SU-DHL-6 (cell line): ENCODE measurements around the gene SYNPR.

Experiments used
- H2AFZ ChIP-seq: fragments of 200-600 bp; sonication (generic); 2 replicates; pipeline ENCODE4 v1.6.1; 2014; ENCODE audit warnings: low read depth, mild to moderate bottlenecking, moderate library complexity, mixed read lengths, antibody characterized with exemption, low read length; ENCODE audit not compliant: severe bottlenecking
- H3F3A ChIP-seq: fragments of 200-600 bp; shearing (Covaris generic); 2 replicates; pipeline ENCODE4 v1.6.0; 2016; ENCODE audit warnings: antibody characterized with exemption, mild to moderate bottlenecking; ENCODE audit not compliant: insufficient read depth
- H3K27ac ChIP-seq: fragments of 200-600 bp; sonication (generic); 2 replicates; pipeline ENCODE4 v1.5.1; 2016; ENCODE audit warnings: low read depth, mild to moderate bottlenecking, low read length, moderate library complexity, mixed read lengths
- H3K27me3 ChIP-seq: fragments of 200-600 bp; sonication (generic), shearing (Covaris generic); 2 replicates; pipeline ENCODE4 v1.6.0; 2014; ENCODE audit warnings: mild to moderate bottlenecking, low read length
- H3K36me3 ChIP-seq: fragments of 200-600 bp; sonication (generic); 2 replicates; pipeline ENCODE4 v1.6.1; 2014; ENCODE audit warnings: mild to moderate bottlenecking, low read length, mixed read lengths
- H3K4me2 ChIP-seq: fragments of 300-600, 200-600 bp; shearing (Covaris generic), sonication (generic); 2 replicates; pipeline ENCODE4 v1.6.0; 2014; ENCODE audit warnings: low read length, low read depth, mild to moderate bottlenecking; ENCODE audit not compliant: poor library complexity, severe bottlenecking
- H3K4me3 ChIP-seq: fragments of 200-600 bp; sonication (generic); 2 replicates; pipeline ENCODE4 v1.5.1; 2014; ENCODE audit warnings: antibody characterized with exemption, low read length, mild to moderate bottlenecking, mixed read lengths; ENCODE audit not compliant: insufficient read depth, poor library complexity, severe bottlenecking
- H3K79me2 ChIP-seq: fragments of 200-600 bp; sonication (generic); 2 replicates; pipeline ENCODE4 v1.6.1; 2014; ENCODE audit warnings: mild to moderate bottlenecking, low read length, moderate library complexity; ENCODE audit not compliant: insufficient read depth
- H3K9ac ChIP-seq: fragments of 200-600 bp; sonication (generic); 2 replicates; pipeline ENCODE4 v1.7.0; 2014; ENCODE audit warnings: mild to moderate bottlenecking, low read length
- H3K9me2 ChIP-seq: fragments of 200-600 bp; sonication (generic); replicated peaks from 2 replicates; pipeline ENCODE4 v1.6.1; 2014; ENCODE audit warnings: low read length; ENCODE audit not compliant: insufficient read depth
- H3K9me3 ChIP-seq: fragments of 200-600 bp; sonication (generic); 2 replicates; pipeline ENCODE4 v1.6.1; 2014; ENCODE audit warnings: low read length, mixed read lengths; ENCODE audit not compliant: insufficient read depth
- H4K20me1 ChIP-seq: fragments of 200-600 bp; sonication (generic); 2 replicates; pipeline ENCODE4 v1.6.1; 2014; ENCODE audit warnings: low read depth, mild to moderate bottlenecking, antibody characterized with exemption, low read length, moderate library complexity, mixed read lengths
- EZH2phosphoT487 ChIP-seq: fragments of 200-600 bp; sonication (generic), shearing (Covaris generic); conservative IDR thresholded peaks from 2 replicates; pipeline ENCODE4 v1.6.1; 2018; ENCODE audit warnings: mild to moderate bottlenecking, antibody characterized with exemption, low read length, moderate library complexity, mixed read lengths
- TF ChIP-seq, protein P1 (sequence below): fragments of 200-600 bp; sonication (generic); IDR thresholded peaks from one replicate; pipeline ENCODE4 v1.5.1; 2017; ENCODE audit warnings: antibody characterized with exemption, mild to moderate bottlenecking, low read length, moderate library complexity; ENCODE audit not compliant: insufficient read depth, poor library complexity, severe bottlenecking

Gene SYNPR

DNA sequence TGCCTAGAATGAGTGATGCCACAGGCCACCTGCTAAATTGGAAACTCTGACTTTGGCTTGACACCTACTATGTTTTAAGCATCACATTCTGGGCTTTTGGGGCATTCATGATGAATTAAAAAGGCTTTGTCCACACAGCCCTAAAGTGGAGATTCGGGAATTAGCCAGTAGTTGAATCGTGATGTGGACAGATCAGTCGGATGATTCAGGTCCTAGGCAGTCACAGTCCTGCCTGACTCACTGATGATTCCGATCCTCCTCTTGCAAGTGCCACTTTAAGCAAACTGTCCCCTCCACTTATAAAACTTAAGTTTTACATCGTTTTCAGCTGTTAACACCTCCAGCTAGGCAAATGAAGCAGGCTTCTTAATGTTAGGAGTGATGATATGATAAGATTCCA lies 75.3 kb downstream of the SYNPR start:
- no peaks in the 10 kb centered on the region for H3K9me2 ChIP-seq
- H3K9me3 ChIP-seq: no peaks in the 10 kb centered on the region
- H3K9ac ChIP-seq: no peak overlapping the region
- no peak overlapping the region for H2AFZ ChIP-seq
- H3K27me3 ChIP-seq: no peaks in the 10 kb centered on the region
- H3K36me3 ChIP-seq: no peaks in the 10 kb centered on the region
- no peak overlapping the region for H3K4me3 ChIP-seq
- no peak for TF ChIP-seq EZH2phosphoT487
- TF ChIP-seq, protein P1, sequence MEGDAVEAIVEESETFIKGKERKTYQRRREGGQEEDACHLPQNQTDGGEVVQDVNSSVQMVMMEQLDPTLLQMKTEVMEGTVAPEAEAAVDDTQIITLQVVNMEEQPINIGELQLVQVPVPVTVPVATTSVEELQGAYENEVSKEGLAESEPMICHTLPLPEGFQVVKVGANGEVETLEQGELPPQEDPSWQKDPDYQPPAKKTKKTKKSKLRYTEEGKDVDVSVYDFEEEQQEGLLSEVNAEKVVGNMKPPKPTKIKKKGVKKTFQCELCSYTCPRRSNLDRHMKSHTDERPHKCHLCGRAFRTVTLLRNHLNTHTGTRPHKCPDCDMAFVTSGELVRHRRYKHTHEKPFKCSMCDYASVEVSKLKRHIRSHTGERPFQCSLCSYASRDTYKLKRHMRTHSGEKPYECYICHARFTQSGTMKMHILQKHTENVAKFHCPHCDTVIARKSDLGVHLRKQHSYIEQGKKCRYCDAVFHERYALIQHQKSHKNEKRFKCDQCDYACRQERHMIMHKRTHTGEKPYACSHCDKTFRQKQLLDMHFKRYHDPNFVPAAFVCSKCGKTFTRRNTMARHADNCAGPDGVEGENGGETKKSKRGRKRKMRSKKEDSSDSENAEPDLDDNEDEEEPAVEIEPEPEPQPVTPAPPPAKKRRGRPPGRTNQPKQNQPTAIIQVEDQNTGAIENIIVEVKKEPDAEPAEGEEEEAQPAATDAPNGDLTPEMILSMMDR: no peak
- H3K79me2 ChIP-seq: no peaks in the 10 kb centered on the region
- no peaks in the 10 kb centered on the region for H4K20me1 ChIP-seq
- H3K4me2 ChIP-seq: no peak overlapping the region
- H3K27ac ChIP-seq: no peak overlapping the region
- no peaks in the 10 kb centered on the region for H3F3A ChIP-seq

DNA sequence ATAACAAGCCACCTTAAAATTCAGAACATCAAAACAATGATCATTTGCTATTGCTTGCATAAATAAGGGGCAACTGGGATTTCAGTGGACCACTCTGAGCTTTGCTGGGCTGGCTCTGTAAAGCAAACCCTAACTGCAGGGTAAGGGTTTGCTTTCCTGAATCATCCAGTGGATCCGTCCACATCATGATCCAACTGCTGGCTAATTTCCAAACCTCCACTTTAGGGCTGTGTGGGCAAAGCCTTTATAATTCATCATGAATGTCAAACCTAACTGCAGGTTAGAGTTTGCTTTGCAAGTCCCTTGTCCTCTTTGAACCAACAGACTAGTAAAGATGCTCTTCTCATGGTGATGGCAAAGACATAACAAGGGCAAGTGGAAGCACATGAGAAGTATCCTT lies 76.1 kb downstream of the SYNPR start:
- H3K79me2 ChIP-seq: no peaks in the 10 kb centered on the region
- H3K4me2 ChIP-seq: no peak overlapping the region
- H3K4me3 ChIP-seq: no peak overlapping the region
- no peaks in the 10 kb centered on the region for H3K9me2 ChIP-seq
- no peak overlapping the region for H2AFZ ChIP-seq
- no peaks in the 10 kb centered on the region for H3K9me3 ChIP-seq
- no peaks in the 10 kb centered on the region for H3F3A ChIP-seq
- H3K9ac ChIP-seq: no peak overlapping the region
- TF ChIP-seq EZH2phosphoT487: no peak
- TF ChIP-seq, protein P1: no peak
- no peaks in the 10 kb centered on the region for H4K20me1 ChIP-seq
- H3K27ac ChIP-seq: no peak overlapping the region
- no peaks in the 10 kb centered on the region for H3K27me3 ChIP-seq
- H3K36me3 ChIP-seq: no peaks in the 10 kb centered on the region

DNA sequence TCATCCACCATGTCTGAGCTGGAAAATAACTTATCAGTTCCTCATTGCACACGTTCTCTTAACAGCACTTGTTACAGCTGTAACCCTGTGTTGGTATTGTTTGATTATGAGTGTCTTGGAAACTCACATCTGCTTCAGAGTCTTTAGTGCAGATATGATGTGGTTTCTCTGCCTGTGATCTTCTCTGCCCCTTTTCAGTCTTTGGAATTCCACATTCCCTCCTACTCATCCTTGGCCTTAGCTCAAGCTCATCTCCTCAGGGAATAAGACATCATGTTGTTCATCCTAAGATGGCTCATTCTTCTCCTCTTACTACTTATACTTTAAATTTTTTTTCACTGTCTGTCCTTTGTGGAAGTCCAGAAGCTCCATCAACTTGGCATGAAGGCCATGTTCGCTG lies 77.7 kb downstream of the SYNPR start:
- Histone ChIP-seq H2AFZ (no peak overlapping the region), H3K27ac (no peak overlapping the region), H3K9me2 (no peaks in the 10 kb centered on the region), H3K27me3 (no peaks in the 10 kb centered on the region), H3K4me3 (no peak overlapping the region), H3K79me2 (no peaks in the 10 kb centered on the region), H4K20me1 (no peaks in the 10 kb centered on the region), H3K36me3 (no peaks in the 10 kb centered on the region), H3F3A (no peaks in the 10 kb centered on the region), H3K9me3 (no peaks in the 10 kb centered on the region), H3K9ac (no peak overlapping the region), H3K4me2 (no peak overlapping the region)
- TF ChIP-seq EZH2phosphoT487: no peak
- TF ChIP-seq, protein P1: no peak
